Sigmoid colon (tissue), 7 donors: ENCODE data around the gene TPM4. TPM values are rescaled to one million over a fixed set of nuclear protein-coding genes. Genes with fewer than 3 reads are reported as not detected.

Experiments used
- DNase-seq: peaks from one replicate; pipeline ENCODE4 v3.0.0-alpha.2; 2019
- H3K27ac ChIP-seq, 4 donors: fragments of 200-600 bp; sonication (generic); one replicate each; pipeline ENCODE4 v1.5.1; 2016 to 2019; ENCODE audit warnings: mild to moderate bottlenecking in 1 of 4
- H3K27me3 ChIP-seq, 3 donors: fragments of 200-600 bp; sonication (generic); one replicate each; pipeline ENCODE4 v1.5.1; 2019; ENCODE audit warnings: mild to moderate bottlenecking in 1 of 3
- H3K36me3 ChIP-seq, 4 donors: fragments of 200-600 bp; sonication (generic); one replicate each; pipeline ENCODE4 v1.5.1; 2016 to 2019
- H3K4me1 ChIP-seq, 4 donors: fragments of 200-600 bp; sonication (generic); one replicate each; pipeline ENCODE4 v1.5.1; 2017 to 2019
- H3K4me3 ChIP-seq, 4 donors: fragments of 200-600 bp; sonication (generic); one replicate each; pipeline ENCODE4 v1.5.1; 2017 to 2019; ENCODE audit warnings: mild to moderate bottlenecking in 2 of 4, moderate library complexity in 1 of 4
- H3K9me3 ChIP-seq, 4 donors: fragments of 200-600 bp in 3 of 4; sonication (generic) in 3 of 4; one replicate each; pipeline versions ENCODE4 v1.5.1 to v1.6.1; 2013 to 2019
- CTCF ChIP-seq, 4 experiments: fragments of 450-650 bp in 3 of 4; fragments of 200-600 bp in 1 of 4; IDR thresholded peaks; one replicate each; pipeline ENCODE4 v1.5.1; 2016 to 2019; ENCODE audit warnings: antibody characterized with exemption in 4 of 4, mild to moderate bottlenecking in 3 of 4, moderate library complexity in 2 of 4
- EP300 ChIP-seq, 4 donors: sonication (generic); formaldehyde crosslinking; IDR thresholded peaks; one replicate each; pipeline ENCODE4 v1.6.1; 2017; ENCODE audit warnings: antibody characterized with exemption in 4 of 4
- POLR2A ChIP-seq, 2 donors: fragments of 450-650 bp; IDR thresholded peaks; one replicate each; pipeline ENCODE4 v1.6.1; 2016; ENCODE audit warnings: antibody characterized with exemption in 2 of 2, mild to moderate bottlenecking in 2 of 2, moderate library complexity in 2 of 2
- POLR2AphosphoS5 ChIP-seq, 4 donors: sonication (generic); formaldehyde crosslinking; IDR thresholded peaks; one replicate each; pipeline ENCODE4 v1.6.1; 2017; ENCODE audit warnings: antibody characterized with exemption in 4 of 4
- WGBS, 2 donors: extraction: QIAGEN DNeasy Blood & Tissue Kit; methylation state at CpG; one replicate each; pipeline ENCODE4 v1.1.7; 2013; 5-methylcytosine and 5-hydroxymethylcytosine counted together
- intact Hi-C: fragments of 100-400 bp; cut with DNase I; formaldehyde crosslinking; loops from one replicate; pipeline ENCODE4 v1.15.1; 2023
- polyA plus RNA-seq, 3 donors: library from polyadenylated mRNA; stranded (reverse); fragments of 200-250 nt; gene quantifications; one replicate each; pipeline ENCODE4 v1.2.3, GENCODE V29; 2013
- total RNA-seq, 4 donors: library from RNA; depleted of rRNA; stranded (reverse); fragments of >200 nt; gene quantifications; one replicate each; pipeline ENCODE4 v1.1.0, GENCODE V29; 2016
- donor health status: healthy with polysubstance abuse.
- donor health status: Bipolar disorder and iron deficiency.
- donor health status: healthy.

Gene TPM4
- total and polyA plus RNA-seq, 7 donors = 222 to 826 (median 374) TPM

GRCh38 chr19:16071072-16071691 lies 5.1 kb upstream of the TPM4 start:
- no peak for TF ChIP-seq EP300 (IDR thresholded peaks at IDR 0.05)
- peak in 1 of 4 donors; percentile 42 for TF ChIP-seq POLR2AphosphoS5 (IDR thresholded peaks at IDR 0.05)
- no peaks in the 10 kb centered on the region for H3K27me3 ChIP-seq
- H3K4me1 ChIP-seq = peaks cover 0 to 66% (median 64%) of the 10 kb centered on the region in 4 donors
- H3K36me3 ChIP-seq = peaks cover 0 to 7% (median 2%) of the 10 kb centered on the region in 4 donors
- no peak for DNase-seq
- WGBS, 2 donors = 87 to 88% methylated on average over 9 of the region's 9 CpGs
- peak overlapping the region in 3 of 4 donors; percentile 72 to 89 (median 73) for H3K4me3 ChIP-seq
- peak overlapping the region; percentile 97 to 100 (median 100) for H3K27ac ChIP-seq
- no peaks in the 10 kb centered on the region for H3K9me3 ChIP-seq
- intact Hi-C loops = loop anchor here (10.0 kb wide), 1 partner anchor 946 kb away; a partner anchor contains a TSS

DNA sequence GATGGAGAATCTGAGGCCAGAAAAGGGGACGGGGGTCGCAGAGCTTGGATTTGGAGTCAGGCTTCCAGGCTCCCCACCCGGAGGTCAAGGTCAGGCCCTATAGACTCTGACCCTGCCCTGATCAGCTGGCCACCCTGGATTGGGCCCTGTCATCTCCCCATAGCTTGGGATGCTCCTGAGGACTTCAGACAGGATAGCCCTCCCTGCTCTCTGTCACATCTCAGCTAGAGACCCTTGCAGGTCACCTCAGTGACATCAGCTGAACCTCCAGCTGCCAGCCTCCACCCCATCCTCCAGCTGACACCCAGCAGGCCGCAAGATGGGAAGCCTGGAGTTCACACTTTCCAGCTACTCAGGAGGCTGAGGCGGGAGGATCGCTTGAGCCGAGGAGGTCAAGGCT lies 2.8 kb upstream of the TPM4 start:
- peak; percentile 72 for DNase-seq
- peaks cover 0 to 65% (median 63%) of the 10 kb centered on the region in 4 donors for H3K4me1 ChIP-seq
- peaks cover 0 to 7% (median 2%) of the 10 kb centered on the region in 4 donors for H3K36me3 ChIP-seq
- peak in 2 of 4 donors; percentile 14 to 43 for TF ChIP-seq POLR2AphosphoS5 (IDR thresholded peaks at IDR 0.05)
- no peak for TF ChIP-seq EP300 (IDR thresholded peaks at IDR 0.05)
- H3K27ac ChIP-seq = peak overlapping the region; percentile 97 to 100 (median 100)
- no peaks in the 10 kb centered on the region for H3K27me3 ChIP-seq
- intact Hi-C loops = loop anchor here (10.0 kb wide), 1 partner anchor 949 kb away; a partner anchor contains a TSS
- 91 to 92% methylated on average over 7 of the region's 7 CpGs for WGBS, 2 donors
- H3K9me3 ChIP-seq = no peaks in the 10 kb centered on the region
- no peak overlapping the region for H3K4me3 ChIP-seq

GRCh38 chr19:16073988-16074387 lies 2.3 kb upstream of the TPM4 start:
- Histone ChIP-seq H3K9me3 (no peaks in the 10 kb centered on the region), H3K4me3 (no peak overlapping the region), H3K27me3 (no peaks in the 10 kb centered on the region), H3K27ac (peak overlapping the region; percentile 97 to 100 (median 100)), H3K36me3 (peaks cover 0 to 7% (median 2%) of the 10 kb centered on the region in 4 donors), H3K4me1 (peaks cover 0 to 68% (median 65%) of the 10 kb centered on the region in 4 donors)
- DNase-seq = peak; percentile 85
- 59 to 78% methylated on average over 3 of the region's 3 CpGs for WGBS, 2 donors
- intact Hi-C loops = loop anchor here (10.0 kb wide), 1 partner anchor 949 kb away; a partner anchor contains a TSS
- TF ChIP-seq POLR2AphosphoS5 (IDR thresholded peaks at IDR 0.05) (peak; percentile 72 to 95 (median 82)), EP300 (IDR thresholded peaks at IDR 0.05) (peak in 3 of 4 donors; percentile 40 to 79 (median 78)), CTCF (IDR thresholded peaks at IDR 0.05) (no peak)

- peak in 2 of 4 donors; percentile 5 to 10 for TF ChIP-seq POLR2AphosphoS5 (IDR thresholded peaks at IDR 0.05)
- TF ChIP-seq POLR2A (IDR thresholded peaks at IDR 0.05) = no peak
- no peak for TF ChIP-seq EP300 (IDR thresholded peaks at IDR 0.05)
These were observed 1.6 kb upstream of the TPM4 start for GRCh38 chr19:16074488-16075365.

DNA sequence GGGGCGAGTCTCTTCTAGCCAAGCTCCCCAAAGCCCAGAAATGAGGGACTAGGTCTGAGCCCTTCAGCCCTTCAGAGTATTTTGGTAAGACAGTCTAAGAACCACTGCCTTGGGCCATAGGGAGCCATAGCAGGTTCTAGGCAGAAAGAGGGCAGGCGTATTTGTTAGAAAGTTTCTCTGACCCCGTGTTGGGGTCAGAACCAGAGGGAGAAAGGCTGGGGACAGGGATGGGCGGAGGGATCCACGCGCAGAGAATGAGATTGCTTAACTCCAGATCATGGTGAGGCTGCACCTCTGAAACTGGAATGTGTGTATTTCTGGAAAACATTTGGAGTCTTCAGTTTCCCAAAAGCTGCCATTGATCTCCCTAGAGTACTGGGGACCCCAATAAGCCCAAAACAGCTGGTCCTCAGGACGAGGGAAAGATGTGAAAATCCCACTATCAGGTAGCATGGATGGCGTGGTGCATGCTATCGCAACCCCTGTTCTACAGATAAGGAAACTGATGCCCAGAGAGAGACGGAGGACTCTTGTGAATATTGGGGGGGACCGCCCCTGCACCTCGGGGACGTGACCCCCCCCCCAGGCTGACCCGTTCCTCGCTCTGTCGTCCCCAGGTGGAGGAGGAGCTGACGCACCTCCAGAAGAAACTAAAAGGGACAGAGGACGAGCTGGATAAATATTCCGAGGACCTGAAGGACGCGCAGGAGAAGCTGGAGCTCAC lies 703 bp upstream of the TPM4 start:
- peak; percentile 74 for DNase-seq
- Histone ChIP-seq H3K27me3 (no peaks in the 10 kb centered on the region), H3K9me3 (no peaks in the 10 kb centered on the region), H3K36me3 (peaks cover 0 to 7% (median 2%) of the 10 kb centered on the region in 4 donors), H3K4me1 (peaks cover 0 to 80% (median 78%) of the 10 kb centered on the region in 4 donors), H3K27ac (peak overlapping the region; percentile 97 to 100 (median 100)), H3K4me3 (peak overlapping the region; percentile 40 to 99 (median 92))
- WGBS, 2 donors = 31 to 34% methylated on average over 21 of the region's 21 CpGs
- intact Hi-C loops = loop anchor here (10.0 kb wide), 1 partner anchor 951 kb away; a partner anchor contains a TSS
- TF ChIP-seq POLR2AphosphoS5 (IDR thresholded peaks at IDR 0.05) (peak in 2 of 4 donors; percentile 4 to 9), POLR2A (IDR thresholded peaks at IDR 0.05) (peak; percentile 86 to 89), CTCF (IDR thresholded peaks at IDR 0.05) (no peak), EP300 (IDR thresholded peaks at IDR 0.05) (peak in 1 of 4 donors; percentile 9)

More at GRCh38 chr19:16074488-16075365, 1.6 kb upstream of the TPM4 start:
- no peaks in the 10 kb centered on the region for H3K27me3 ChIP-seq
- peak overlapping the region; percentile 97 to 100 (median 100) for H3K27ac ChIP-seq
- 89 to 91% methylated on average over 10 of the region's 10 CpGs for WGBS, 2 donors
- peak; percentile 69 for DNase-seq
- peak overlapping the region in 1 of 4 donors; percentile 93 for H3K4me3 ChIP-seq
- peaks cover 0 to 75% (median 73%) of the 10 kb centered on the region in 4 donors for H3K4me1 ChIP-seq
- intact Hi-C loops = loop anchor here (10.0 kb wide), 1 partner anchor 950 kb away; a partner anchor contains a TSS
- no peaks in the 10 kb centered on the region for H3K9me3 ChIP-seq
- peaks cover 0 to 7% (median 2%) of the 10 kb centered on the region in 4 donors for H3K36me3 ChIP-seq
